ENCODE results near the gene C1QTNF5.

Gene C1QTNF5

GRCh38 chr11:119300198-119300964, 40.3 kb downstream of the C1QTNF5 start:
- no peaks in the 10 kb centered on the region for H3K4me1 ChIP-seq (ENCODE audit: low read depth, poor library complexity, severe bottlenecking)
- TF ChIP-seq, protein P1, sequence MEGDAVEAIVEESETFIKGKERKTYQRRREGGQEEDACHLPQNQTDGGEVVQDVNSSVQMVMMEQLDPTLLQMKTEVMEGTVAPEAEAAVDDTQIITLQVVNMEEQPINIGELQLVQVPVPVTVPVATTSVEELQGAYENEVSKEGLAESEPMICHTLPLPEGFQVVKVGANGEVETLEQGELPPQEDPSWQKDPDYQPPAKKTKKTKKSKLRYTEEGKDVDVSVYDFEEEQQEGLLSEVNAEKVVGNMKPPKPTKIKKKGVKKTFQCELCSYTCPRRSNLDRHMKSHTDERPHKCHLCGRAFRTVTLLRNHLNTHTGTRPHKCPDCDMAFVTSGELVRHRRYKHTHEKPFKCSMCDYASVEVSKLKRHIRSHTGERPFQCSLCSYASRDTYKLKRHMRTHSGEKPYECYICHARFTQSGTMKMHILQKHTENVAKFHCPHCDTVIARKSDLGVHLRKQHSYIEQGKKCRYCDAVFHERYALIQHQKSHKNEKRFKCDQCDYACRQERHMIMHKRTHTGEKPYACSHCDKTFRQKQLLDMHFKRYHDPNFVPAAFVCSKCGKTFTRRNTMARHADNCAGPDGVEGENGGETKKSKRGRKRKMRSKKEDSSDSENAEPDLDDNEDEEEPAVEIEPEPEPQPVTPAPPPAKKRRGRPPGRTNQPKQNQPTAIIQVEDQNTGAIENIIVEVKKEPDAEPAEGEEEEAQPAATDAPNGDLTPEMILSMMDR (conservative IDR thresholded peaks at IDR 0.05; ENCODE audit: low read depth, low read length): no peak
- H3K4me2 ChIP-seq: no peak overlapping the region
- no peaks in the 10 kb centered on the region for H3K36me3 ChIP-seq (ENCODE audit: insufficient read depth)
- no peak overlapping the region for H3K4me3 ChIP-seq (IDR thresholded peaks at IDR 0.05; ENCODE audit: insufficient read depth, low read depth, low read length)
- H2AFZ ChIP-seq (ENCODE audit: low read depth): no peak overlapping the region
- no peaks in the 10 kb centered on the region for H3K79me2 ChIP-seq (ENCODE audit: insufficient read depth, low read depth)
- no peaks in the 10 kb centered on the region for H3K27me3 ChIP-seq (ENCODE audit: insufficient read depth, low read depth)
- no peaks in the 10 kb centered on the region for H4K20me1 ChIP-seq (ENCODE audit: insufficient read depth)
- no peak overlapping the region for H3K9ac ChIP-seq
- no peak overlapping the region for H3K27ac ChIP-seq

- H3K79me2 ChIP-seq (ENCODE audit: insufficient read depth, low read depth): no peaks in the 10 kb centered on the region
- no peak overlapping the region for H3K9ac ChIP-seq
- H2AFZ ChIP-seq (ENCODE audit: low read depth): no peak overlapping the region
- no peak overlapping the region for H3K4me3 ChIP-seq (IDR thresholded peaks at IDR 0.05; ENCODE audit: insufficient read depth, low read depth, low read length)
- no peaks in the 10 kb centered on the region for H4K20me1 ChIP-seq (ENCODE audit: insufficient read depth)
- TF ChIP-seq, protein P1 (conservative IDR thresholded peaks at IDR 0.05; ENCODE audit: low read depth, low read length): no peak
- no peak overlapping the region for H3K27ac ChIP-seq
- H3K4me2 ChIP-seq: no peak overlapping the region
- no peaks in the 10 kb centered on the region for H3K27me3 ChIP-seq (ENCODE audit: insufficient read depth, low read depth)
- H3K4me1 ChIP-seq (ENCODE audit: low read depth, poor library complexity, severe bottlenecking): no peaks in the 10 kb centered on the region
- H3K36me3 ChIP-seq (ENCODE audit: insufficient read depth): no peaks in the 10 kb centered on the region
These were observed 41.3 kb downstream of the C1QTNF5 start for GRCh38 chr11:119299416-119299815.

DNA sequence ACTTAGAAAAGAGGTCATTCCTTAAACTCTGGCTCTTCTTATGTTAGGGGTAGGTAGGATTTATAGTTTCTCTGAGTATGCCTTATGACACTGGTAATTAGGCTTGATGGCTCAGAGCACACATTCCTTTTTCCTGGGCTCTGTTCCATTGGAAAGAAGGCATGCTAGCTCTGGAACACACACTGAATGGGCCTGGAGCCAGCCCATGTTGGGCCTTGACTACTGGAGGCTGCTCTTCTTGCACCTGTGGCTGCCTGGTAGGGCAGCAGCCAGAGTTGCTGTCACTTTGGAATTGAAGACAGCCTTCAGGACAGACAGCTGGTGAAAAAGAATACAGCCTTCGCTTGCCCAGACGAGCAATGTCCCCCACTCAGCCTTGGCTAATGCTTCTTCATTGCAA, 42.0 kb downstream of the C1QTNF5 start:
- H2AFZ ChIP-seq (ENCODE audit: low read depth): no peak overlapping the region
- no peak overlapping the region for H3K4me2 ChIP-seq
- H3K36me3 ChIP-seq (ENCODE audit: insufficient read depth): no peaks in the 10 kb centered on the region
- TF ChIP-seq, protein P1 (conservative IDR thresholded peaks at IDR 0.05; ENCODE audit: low read depth, low read length): no peak
- no peak overlapping the region for H3K4me3 ChIP-seq (IDR thresholded peaks at IDR 0.05; ENCODE audit: insufficient read depth, low read depth, low read length)
- no peaks in the 10 kb centered on the region for H3K27me3 ChIP-seq (ENCODE audit: insufficient read depth, low read depth)
- H3K4me1 ChIP-seq (ENCODE audit: low read depth, poor library complexity, severe bottlenecking): no peaks in the 10 kb centered on the region
- H4K20me1 ChIP-seq (ENCODE audit: insufficient read depth): no peaks in the 10 kb centered on the region
- no peaks in the 10 kb centered on the region for H3K79me2 ChIP-seq (ENCODE audit: insufficient read depth, low read depth)
- no peak overlapping the region for H3K9ac ChIP-seq
- H3K27ac ChIP-seq: no peak overlapping the region

DNA sequence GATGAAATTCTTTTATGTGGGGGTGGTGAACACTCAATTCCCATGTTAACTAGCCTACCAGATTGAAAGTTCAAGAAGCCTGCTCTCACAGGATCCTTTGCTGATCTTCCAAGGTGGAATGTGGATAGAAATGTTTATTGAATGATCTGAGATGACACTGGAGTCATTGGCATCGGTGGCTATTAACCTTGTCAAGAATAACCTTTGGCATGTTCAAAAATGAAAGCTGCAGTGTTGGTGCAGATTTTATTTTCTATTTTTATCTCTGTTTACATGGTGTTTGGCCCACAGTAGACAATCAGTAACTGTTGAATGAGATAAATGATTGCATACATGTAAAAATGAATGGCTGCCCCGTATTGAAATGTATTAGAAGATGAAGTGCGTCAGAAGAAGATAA, 42.7 kb downstream of the C1QTNF5 start:
- Histone ChIP-seq H3K27ac (no peak overlapping the region), H4K20me1 (ENCODE audit: insufficient read depth) (no peaks in the 10 kb centered on the region), H3K9ac (no peak overlapping the region), H3K4me1 (ENCODE audit: low read depth, poor library complexity, severe bottlenecking) (no peaks in the 10 kb centered on the region), H3K27me3 (ENCODE audit: insufficient read depth, low read depth) (no peaks in the 10 kb centered on the region), H3K4me2 (no peak overlapping the region), H3K36me3 (ENCODE audit: insufficient read depth) (no peaks in the 10 kb centered on the region), H2AFZ (ENCODE audit: low read depth) (no peak overlapping the region), H3K79me2 (ENCODE audit: insufficient read depth, low read depth) (no peaks in the 10 kb centered on the region), H3K4me3 (IDR thresholded peaks at IDR 0.05; ENCODE audit: insufficient read depth, low read depth, low read length) (no peak overlapping the region)
- TF ChIP-seq, protein P1 (conservative IDR thresholded peaks at IDR 0.05; ENCODE audit: low read depth, low read length): no peak
